Hematopoietic multipotent progenitor cell treated with erythropoietin and hydrocortisone succinate and interleukin-3 and kit ligand, for 6 days (in vitro differentiated cells): ENCODE results near the gene PRPF6.
"Not testable (repeated sequence)": the region's sequence is repeated elsewhere in the genome, so short reads cannot be mapped to it uniquely, and the experiment has no call there.

ENCODE experiments used
- DNase-seq: peaks from one replicate; pipeline ENCODE4 v3.0.0-alpha.2; 2015

The PRPF6 gene

DNA sequence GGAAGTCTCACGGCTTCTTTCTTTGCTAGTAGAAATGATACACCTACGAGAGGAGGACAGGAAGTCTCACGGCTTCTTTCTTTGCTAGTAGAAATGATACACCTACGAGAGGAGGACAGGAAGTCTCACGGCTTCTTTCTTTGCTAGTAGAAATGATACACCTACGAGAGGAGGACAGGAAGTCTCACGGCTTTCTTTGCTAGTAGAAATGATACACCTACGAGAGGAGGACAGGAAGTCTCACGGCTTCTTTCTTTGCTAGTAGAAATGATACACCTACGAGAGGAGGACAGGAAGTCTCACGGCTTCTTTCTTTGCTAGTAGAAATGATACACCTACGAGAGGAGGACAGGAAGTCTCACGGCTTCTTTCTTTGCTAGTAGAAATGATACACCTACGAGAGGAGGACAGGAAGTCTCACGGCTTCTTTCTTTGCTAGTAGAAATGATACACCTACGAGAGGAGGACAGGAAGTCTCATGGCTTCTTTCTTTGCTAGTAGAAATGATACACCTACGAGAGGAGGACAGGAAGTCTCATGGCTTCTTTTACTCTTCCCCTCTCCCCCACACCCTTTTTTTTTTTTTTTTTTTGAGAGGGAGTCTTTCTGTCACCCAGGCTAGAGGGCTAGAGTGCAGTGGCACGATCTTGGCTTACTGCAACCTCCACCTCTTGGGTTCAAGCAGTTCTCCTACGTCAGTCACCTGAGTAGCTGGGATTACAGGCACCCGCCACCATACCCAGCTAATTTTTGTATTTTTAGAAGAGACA, 31.6 kb downstream of the PRPF6 start:
- not testable (repeated sequence) for DNase-seq

- no peak for DNase-seq
Observed at GRCh38 chr20:64015635-64016034, 34.7 kb downstream of the PRPF6 start.

GRCh38 chr20:64021124-64021975, 40.4 kb downstream of the PRPF6 start:
- DNase-seq: no peak

DNA sequence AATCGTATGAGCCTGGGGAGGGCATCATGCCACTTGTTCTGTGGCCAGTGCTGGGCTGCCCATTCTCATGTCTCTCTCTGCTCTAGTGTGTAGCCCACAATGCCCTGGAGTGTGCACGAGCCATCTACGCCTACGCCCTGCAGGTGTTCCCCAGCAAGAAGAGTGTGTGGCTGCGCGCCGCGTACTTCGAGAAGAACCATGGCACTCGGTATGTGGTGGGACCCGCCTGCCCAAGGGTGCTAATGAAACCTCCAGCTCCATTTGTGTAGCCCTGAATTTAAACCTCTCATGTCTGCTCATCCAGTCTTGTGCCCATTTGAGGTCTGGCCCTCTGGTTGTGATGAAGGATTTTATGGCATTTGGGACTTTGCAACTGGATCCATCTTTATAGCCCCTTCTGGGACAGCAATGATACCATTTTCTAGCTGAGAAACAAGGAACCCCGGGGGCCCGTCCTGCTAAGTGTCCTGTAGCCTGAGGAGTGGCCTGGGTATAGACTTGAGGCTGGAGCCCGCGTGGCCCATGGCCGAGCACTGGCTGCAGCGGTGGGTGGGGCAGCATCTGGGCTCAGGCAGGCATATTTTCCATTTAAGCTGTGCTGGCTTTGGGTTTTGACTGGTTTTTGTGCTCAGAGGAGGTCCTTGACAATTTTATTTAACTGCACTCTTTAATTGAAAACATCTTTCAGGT, 41.9 kb downstream of the PRPF6 start:
- DNase-seq: no peak

DNA sequence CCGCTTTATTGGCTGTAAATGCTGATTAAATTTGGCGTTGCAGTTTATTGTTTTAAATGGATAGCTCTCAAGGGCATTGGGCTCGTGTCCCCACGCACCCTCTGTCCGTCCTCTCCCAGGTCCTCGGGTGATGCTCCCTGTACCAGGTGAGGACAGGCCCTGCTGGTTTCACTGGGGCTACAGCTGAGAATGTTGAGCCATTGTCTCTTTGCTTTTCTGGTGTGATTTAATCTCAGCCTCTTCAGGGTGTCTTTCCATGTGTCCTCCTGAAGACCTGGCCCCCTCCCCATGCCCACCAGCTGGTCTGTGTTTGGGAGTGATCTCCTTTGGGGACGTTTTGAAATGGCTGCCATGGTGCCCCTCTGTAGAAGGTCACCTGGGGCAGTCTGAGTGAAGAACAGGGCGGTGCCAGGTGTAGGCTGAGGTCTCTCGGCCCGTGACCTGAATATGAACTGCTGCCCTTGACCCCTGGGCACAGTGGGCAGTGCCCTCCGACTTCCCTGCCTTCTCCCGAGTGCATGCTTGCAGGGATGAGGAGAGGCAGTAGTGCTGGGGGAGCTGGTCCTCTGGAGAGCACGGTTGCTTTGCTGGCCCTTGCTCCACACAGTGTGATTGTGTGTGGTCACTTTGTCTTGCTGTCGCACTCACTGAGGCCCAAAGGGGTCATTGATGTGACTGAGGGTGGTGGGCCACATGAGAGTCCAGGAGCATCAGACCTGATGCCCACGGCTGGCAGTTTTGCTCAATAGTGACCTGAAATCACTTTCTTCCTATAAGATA, 42.6 kb downstream of the PRPF6 start:
- no peak for DNase-seq

- DNase-seq: no peak
Observed at GRCh38 chr20:64024141-64024990, 43.4 kb downstream of the PRPF6 start.

- DNase-seq: no peak
Observed at GRCh38 chr20:64025101-64025825, 44.3 kb downstream of the PRPF6 start.

DNA sequence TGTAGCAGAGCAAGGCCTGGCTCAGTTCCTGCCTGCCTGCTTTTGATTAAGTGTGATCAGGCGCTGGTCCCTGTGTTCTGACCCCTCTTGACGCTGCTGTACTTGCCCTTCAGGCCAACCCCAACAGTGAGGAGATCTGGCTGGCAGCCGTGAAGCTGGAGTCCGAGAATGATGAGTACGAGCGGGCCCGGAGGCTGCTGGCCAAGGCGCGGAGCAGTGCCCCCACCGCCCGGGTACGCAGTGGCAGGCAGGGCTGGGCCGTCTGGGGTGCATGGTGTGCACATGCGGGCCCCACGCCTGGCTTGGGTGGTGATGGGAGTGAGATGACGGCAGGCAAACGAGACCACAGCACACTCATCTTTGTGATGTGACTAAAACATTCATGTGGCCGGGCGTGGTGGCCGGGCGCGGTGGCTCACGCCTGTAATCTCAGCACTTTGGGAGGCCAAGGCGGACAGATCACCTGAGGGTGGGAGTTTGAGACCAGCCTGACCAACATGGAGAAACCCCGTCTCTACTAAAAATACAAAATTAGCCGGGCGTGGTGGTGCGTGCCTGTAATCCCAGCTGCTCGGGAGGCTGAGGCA, 45.0 kb downstream of the PRPF6 start:
- DNase-seq: no peak

GRCh38 chr20:64027981-64028685, 47.2 kb downstream of the PRPF6 start:
- no peak for DNase-seq

DNA sequence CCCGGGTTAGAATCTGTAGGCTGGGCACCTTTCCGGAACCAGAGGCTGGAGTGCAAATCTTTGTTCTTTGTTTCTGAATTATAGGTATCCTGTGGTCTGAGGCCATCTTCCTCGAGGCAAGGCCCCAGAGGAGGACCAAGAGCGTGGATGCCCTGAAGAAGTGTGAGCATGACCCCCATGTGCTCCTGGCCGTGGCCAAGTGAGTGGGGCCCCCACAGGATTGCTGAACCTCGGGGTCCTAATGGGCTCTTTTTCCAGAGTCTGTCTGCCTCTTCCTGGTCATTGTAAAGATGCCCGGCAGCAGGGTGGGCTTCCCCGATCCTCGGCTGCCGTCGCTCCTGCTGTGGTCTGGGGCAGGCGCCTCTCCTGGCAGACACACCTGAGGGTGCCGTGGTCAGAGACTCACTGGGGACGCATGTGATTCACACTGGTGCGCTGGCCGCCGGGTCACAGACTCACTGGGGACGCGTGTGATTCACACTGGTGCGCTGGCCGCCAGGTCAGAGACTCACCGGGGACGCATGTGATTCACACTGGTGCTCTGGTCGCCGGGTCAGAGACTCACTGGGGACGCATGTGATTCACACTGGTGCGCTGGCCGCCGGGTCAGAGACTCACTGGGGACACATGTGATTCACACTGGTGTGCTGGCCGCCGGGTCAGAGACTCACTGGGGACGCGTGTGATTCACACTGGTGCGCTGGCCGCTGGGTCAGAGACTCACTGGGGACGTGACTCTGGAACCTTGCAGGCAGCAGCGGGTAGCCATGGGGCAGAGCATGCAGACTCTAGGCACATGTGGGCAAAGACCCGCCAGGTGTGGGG, 48.6 kb downstream of the PRPF6 start:
- DNase-seq: no peak

DNA sequence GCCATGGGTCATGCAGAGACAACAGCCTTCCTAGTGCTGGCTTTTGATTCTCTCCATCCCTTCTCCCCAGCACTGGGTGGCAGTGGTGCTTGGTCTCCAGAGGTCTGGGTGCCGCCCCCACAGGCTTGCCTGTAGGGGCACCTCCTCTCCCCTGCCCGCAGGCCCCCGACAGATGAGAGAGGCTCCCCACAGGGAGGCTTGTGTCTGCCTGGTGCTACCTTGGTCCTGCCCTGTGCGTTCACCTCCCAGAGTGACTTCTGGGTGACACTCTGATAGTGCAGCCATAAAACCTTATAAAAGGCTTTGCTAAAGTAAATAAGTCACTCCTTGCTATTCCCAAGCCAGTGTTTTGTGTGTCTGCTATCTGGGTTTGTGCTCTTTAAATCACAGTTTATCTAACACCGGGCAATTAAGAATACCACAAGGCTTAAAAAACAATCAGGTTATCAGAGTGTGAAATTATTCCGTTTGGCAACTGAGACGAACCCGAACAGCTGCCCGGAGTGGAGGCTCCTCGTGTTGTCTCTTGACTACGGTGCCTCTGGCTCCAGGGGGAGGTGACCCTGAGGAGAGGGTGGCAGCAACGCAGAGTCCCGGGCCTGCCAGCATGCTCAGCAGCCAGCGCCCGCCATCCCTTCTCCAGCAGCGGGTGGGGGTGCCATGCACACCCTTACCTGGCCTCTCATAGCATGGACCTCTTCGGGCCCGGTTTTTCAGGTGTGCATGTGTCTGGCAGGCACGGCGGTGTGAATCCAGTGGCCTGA, 49.6 kb downstream of the PRPF6 start:
- no peak for DNase-seq

- no peak for DNase-seq
Observed at GRCh38 chr20:64031822-64032314, 50.9 kb downstream of the PRPF6 start.

DNA sequence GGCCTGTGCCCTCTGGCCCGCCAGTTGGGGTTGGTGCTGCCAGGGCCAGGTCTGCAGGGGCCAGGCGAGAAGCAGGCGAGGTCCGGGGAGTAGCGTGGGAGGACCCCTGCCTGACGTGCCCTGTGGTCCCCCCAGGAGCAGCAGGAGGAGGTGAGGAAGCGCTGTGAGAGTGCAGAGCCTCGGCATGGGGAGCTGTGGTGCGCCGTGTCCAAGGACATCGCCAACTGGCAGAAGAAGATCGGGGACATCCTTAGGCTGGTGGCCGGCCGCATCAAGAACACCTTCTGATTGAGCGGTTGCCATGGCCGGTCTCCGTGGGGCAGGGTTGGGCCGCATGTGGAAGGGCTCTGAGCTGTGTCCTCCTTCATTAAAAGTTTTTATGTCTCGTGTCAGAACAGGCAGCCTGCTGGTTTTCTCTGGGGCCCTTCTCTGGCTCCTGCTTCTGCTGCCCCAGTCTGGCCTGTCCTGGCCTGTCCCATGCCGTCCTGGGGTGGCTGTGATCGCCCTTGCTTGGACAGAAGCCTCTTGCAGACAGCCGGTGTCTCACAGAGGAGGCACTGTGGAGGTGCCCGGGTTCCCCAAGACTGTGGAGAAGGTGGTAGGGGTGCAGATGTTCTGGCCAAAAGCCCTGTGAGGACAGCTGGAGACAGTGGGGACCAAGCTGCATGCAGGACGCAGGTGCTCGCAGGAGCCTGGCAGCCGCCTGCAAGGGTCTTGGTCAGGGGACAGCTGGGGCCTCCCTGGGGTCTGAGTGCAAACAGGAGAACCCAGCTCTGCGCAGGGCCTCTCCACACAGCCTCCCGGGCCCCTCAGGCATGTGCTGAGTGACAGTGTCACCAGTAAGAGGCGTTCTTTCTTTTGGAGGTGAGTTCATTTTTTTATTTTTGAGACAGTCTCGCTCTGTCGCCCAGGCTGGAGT, 52.0 kb downstream of the PRPF6 start:
- DNase-seq: no peak

GRCh38 chr20:64033981-64034493, 53.1 kb downstream of the PRPF6 start:
- no peak for DNase-seq

GRCh38 chr20:64035066-64035932, 54.4 kb downstream of the PRPF6 start:
- no peak for DNase-seq

GRCh38 chr20:64035933-64036345, 55.0 kb downstream of the PRPF6 start, which contains the start of gene C20orf204:
Gene C20orf204, plus strand, starts transcription at chr20:64036182. Its CDS starts 142 bp downstream, at chr20:64036324.
- no peak for DNase-seq
